ENCODE measurements around the gene TEPSIN.

TEPSIN gene

GRCh38 chr17:81222906-81223761 is 15.7 kb downstream of the TEPSIN start, which contains the start of gene CEP131:
Gene CEP131, minus strand, starts transcription at chr17:81222965. Its CDS starts 2,909 bp downstream, at chr17:81220056.
- Histone ChIP-seq H3K27ac (no peak within 1 kb of the TSS), H3K4me3 (IDR thresholded peaks at IDR 0.05; ENCODE audit: insufficient read depth, low read depth, low read length) (no peak within 1 kb of the TSS), H3K4me1 (ENCODE audit: low read depth, poor library complexity, severe bottlenecking) (peaks cover 18% of the 10 kb centered on the region), H3K36me3 (ENCODE audit: insufficient read depth) (no peaks in the 10 kb centered on the region), H3K27me3 (ENCODE audit: insufficient read depth, low read depth) (no peaks in the 10 kb centered on the region), H3K79me2 (ENCODE audit: insufficient read depth, low read depth) (no peaks in the 10 kb centered on the region), H3K4me2 (peak within 1 kb of the TSS; percentile 76), H3K9ac (peak within 1 kb of the TSS; percentile 57; the same call in 1 of the 2 replicates), H2AFZ (ENCODE audit: low read depth) (peak within 1 kb of the TSS; percentile 97), H4K20me1 (ENCODE audit: insufficient read depth) (no peaks in the 10 kb centered on the region)
- TF ChIP-seq CTCF (conservative IDR thresholded peaks at IDR 0.05; ENCODE audit: low read depth, low read length): no peak

- Histone ChIP-seq H3K27ac (no peak overlapping the region), H2AFZ (ENCODE audit: low read depth) (peak overlapping the region; percentile 85)
These were observed 16.3 kb downstream of the TEPSIN start for GRCh38 chr17:81222620-81222905.

GRCh38 chr17:81221842-81222619 is 16.8 kb downstream of the TEPSIN start:
- no peak overlapping the region for H3K4me3 ChIP-seq (IDR thresholded peaks at IDR 0.05; ENCODE audit: insufficient read depth, low read depth, low read length)
- peak overlapping the region; percentile 75 for H3K4me2 ChIP-seq
- no peaks in the 10 kb centered on the region for H3K79me2 ChIP-seq (ENCODE audit: insufficient read depth, low read depth)
- H2AFZ ChIP-seq (ENCODE audit: low read depth): peak overlapping the region; percentile 85
- H3K27ac ChIP-seq: no peak overlapping the region
- H3K27me3 ChIP-seq (ENCODE audit: insufficient read depth, low read depth): no peaks in the 10 kb centered on the region
- peaks cover 18% of the 10 kb centered on the region for H3K4me1 ChIP-seq (ENCODE audit: low read depth, poor library complexity, severe bottlenecking)
- no peaks in the 10 kb centered on the region for H3K36me3 ChIP-seq (ENCODE audit: insufficient read depth)
- TF ChIP-seq CTCF (conservative IDR thresholded peaks at IDR 0.05; ENCODE audit: low read depth, low read length): no peak
- no peaks in the 10 kb centered on the region for H4K20me1 ChIP-seq (ENCODE audit: insufficient read depth)
- H3K9ac ChIP-seq: peak overlapping the region; percentile 52; the same call in 1 of the 2 replicates

More at GRCh38 chr17:81222620-81222905, 16.3 kb downstream of the TEPSIN start:
- H3K9ac ChIP-seq: peak overlapping the region; percentile 52; the same call in 1 of the 2 replicates
- peaks cover 18% of the 10 kb centered on the region for H3K4me1 ChIP-seq (ENCODE audit: low read depth, poor library complexity, severe bottlenecking)
- peak overlapping the region; percentile 75 for H3K4me2 ChIP-seq
- H3K36me3 ChIP-seq (ENCODE audit: insufficient read depth): no peaks in the 10 kb centered on the region
- no peaks in the 10 kb centered on the region for H4K20me1 ChIP-seq (ENCODE audit: insufficient read depth)
- no peak overlapping the region for H3K4me3 ChIP-seq (IDR thresholded peaks at IDR 0.05; ENCODE audit: insufficient read depth, low read depth, low read length)
- TF ChIP-seq CTCF (conservative IDR thresholded peaks at IDR 0.05; ENCODE audit: low read depth, low read length): no peak
- H3K79me2 ChIP-seq (ENCODE audit: insufficient read depth, low read depth): no peaks in the 10 kb centered on the region
- H3K27me3 ChIP-seq (ENCODE audit: insufficient read depth, low read depth): no peaks in the 10 kb centered on the region

DNA sequence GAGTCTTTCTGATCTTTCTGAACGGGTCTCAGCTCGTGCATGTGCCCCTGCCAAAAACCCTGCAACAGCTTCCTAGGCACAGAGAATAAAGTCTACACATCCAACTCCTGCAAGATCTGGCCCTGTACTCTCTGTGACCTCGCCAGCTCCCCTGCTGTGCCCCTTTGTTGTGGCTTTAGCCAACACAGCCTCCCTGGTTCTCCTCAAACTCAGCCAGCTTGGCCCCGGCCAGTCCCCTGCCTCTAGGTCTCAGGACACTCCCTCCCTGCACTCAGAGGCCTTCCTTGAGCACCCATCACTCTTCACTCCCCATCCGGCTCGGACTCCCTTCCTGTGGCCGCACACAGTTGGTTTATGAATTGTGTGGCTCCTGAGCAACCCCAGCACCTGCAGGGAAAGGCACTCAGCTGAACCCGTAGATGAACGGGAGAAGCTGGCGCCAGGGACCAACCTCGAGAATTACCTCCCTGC is 17.4 kb downstream of the TEPSIN start:
- peaks cover 18% of the 10 kb centered on the region for H3K4me1 ChIP-seq (ENCODE audit: low read depth, poor library complexity, severe bottlenecking)
- no peak overlapping the region for H3K4me3 ChIP-seq (IDR thresholded peaks at IDR 0.05; ENCODE audit: insufficient read depth, low read depth, low read length)
- H3K36me3 ChIP-seq (ENCODE audit: insufficient read depth): no peaks in the 10 kb centered on the region
- H3K27me3 ChIP-seq (ENCODE audit: insufficient read depth, low read depth): no peaks in the 10 kb centered on the region
- no peak overlapping the region for H3K27ac ChIP-seq
- H3K79me2 ChIP-seq (ENCODE audit: insufficient read depth, low read depth): no peaks in the 10 kb centered on the region
- H3K9ac ChIP-seq: no peak overlapping the region
- H2AFZ ChIP-seq (ENCODE audit: low read depth): no peak overlapping the region
- H3K4me2 ChIP-seq: peak overlapping the region; percentile 75
- no peak for TF ChIP-seq CTCF (conservative IDR thresholded peaks at IDR 0.05; ENCODE audit: low read depth, low read length)
- no peaks in the 10 kb centered on the region for H4K20me1 ChIP-seq (ENCODE audit: insufficient read depth)
